Caki2 (cell line): ENCODE data around the gene CASZ1. TPM values are rescaled to one million over a fixed set of nuclear protein-coding genes. Genes with fewer than 3 reads are reported as not detected.

Experiments
- DNase-seq: peaks from one replicate; pipeline ENCODE4 v3.0.0-alpha.2; 2015; ENCODE audit warnings: low read depth
- in situ Hi-C: cut with HindIII; loops from 2 replicates; pipeline ENCODE4 v1.10.0; 2016; ENCODE audit warnings: low sequenced_read_pairs, low pct_unique_long_range_greater_than_20kb, mixed read lengths
- total RNA-seq: library from RNA; depleted of rRNA; stranded (reverse); fragments of >200 nt; shearing (Covaris generic); gene quantifications from 2 replicates; pipeline ENCODE4 v1.2.3, GENCODE V29; 2014; ENCODE audit warnings: low replicate concordance

The CASZ1 gene
- total RNA-seq, 1 experiment from 2014 or later, result 3.7 TPM

- in situ Hi-C loops, result no loop called here
- DNase-seq, result no peak
Observed at GRCh38 chr1:10761503-10762152, 34.8 kb downstream of the CASZ1 start.

DNA sequence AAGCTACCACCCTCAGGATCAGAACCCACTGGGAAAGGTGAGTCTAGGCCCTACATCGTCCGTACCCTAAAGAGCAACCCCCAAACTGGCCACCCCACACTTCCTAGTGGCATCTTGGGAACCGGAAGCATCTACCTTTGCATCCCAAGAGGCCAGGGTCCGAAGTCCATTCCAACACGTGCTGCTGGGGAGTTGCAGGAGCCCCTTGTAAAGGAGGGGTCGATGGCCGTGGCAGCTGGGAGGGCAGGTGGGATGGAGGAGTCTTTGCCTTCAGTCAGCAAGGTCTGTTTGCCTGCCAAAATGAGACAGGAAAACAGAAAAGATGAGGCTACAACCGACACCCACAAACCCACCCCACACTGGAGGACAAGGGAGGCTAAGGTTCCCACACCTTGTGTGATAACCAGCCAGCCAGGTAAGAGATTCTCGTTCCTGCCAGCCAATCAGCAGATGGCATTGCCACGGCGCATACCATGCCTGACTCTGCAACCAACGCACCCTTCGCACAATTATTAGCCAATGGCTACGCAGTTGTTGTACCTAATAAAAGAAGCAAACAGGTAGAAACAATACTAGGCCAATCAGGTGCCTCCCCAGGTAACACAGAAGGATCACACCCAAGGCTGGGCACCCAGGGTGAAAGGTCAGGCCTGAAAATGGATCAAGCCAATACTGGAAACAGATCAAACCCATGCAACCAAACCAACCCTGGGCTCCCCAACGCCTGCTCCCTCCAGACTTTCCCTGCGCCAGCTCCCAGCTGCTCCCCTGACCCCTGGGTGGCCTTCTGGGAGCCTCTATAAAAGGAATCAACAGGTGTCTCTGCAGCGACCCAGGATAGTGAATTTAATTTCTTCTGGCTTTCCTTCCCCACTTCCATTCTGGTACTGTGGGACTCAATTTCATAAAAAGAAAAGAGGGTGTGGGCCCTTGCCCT lies 35.6 kb downstream of the CASZ1 start:
- DNase-seq, result no peak
- in situ Hi-C loops, result no loop called here

DNA sequence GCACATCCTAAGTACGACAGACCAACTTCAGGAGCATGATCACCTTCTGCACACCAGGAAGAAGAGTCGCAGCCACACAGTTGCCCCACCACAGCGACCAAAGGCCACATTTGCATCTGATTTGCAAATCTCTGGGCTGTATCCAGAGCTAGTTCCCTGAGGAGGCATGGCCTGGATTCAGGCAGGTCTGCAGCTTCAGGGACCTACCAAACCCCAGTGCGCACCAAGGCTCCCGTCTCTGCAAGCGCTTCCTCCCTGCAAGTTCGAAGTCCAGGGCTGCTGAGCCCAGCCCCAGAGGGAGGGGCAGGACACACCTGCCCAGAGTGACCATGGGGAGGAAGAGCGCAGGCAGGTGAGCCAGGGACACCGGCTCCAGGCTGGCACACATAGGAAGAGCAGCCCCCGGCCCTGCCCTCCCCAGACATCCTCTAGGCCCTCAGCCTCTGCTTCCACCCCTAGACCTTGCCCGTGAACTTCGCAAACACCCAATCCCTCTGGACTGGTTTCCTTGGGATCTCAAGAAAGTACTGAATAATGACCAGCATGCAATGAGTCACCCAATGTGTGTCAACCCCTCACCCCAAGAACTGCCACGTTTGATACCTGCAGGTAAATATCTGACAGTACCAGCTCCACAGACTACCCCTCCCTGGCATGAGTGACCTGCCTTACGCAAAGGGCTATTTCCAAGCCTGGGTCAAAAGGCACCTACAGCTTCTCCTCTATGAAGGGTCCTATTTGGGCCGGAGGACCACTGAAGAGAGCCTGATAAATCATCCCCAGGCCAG lies 36.8 kb downstream of the CASZ1 start:
- in situ Hi-C loops, result no loop called here

GRCh38 chr1:10756842-10757241 lies 39.6 kb downstream of the CASZ1 start:
- in situ Hi-C loops, result no loop called here

More for the DNA sequence above, 36.8 kb downstream of the CASZ1 start:
- DNase-seq, result no peak

DNA sequence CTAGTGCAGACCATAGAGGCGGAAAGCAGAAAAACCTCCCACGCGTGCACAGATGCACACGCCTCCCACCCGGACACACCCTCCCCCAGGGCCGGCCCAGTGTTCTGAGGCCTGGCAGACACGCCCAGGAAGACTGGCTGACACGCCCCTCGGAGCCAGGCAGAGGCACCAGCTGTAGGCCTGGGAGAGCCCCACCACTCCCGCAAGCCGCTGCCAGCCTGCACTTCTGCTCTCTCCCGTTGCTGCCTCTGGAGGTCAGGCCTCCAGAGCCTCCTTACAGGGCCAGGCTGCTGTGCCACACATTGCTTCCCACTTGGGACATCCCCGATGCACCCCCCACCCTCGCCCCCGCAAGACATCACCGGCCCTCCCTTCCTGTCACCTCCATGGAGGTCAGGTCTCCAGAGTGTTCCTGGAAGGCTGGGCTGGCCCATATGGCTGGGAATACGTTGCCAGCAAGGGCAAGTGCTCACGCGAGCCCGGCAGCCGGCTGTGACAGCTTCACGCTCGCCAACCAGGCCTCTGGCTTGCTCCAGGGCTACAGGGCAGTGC lies 40.4 kb downstream of the CASZ1 start:
- in situ Hi-C loops, result no loop called here
- peak; percentile 65 for DNase-seq

More at GRCh38 chr1:10756842-10757241, 39.6 kb downstream of the CASZ1 start:
- no peak for DNase-seq

DNA sequence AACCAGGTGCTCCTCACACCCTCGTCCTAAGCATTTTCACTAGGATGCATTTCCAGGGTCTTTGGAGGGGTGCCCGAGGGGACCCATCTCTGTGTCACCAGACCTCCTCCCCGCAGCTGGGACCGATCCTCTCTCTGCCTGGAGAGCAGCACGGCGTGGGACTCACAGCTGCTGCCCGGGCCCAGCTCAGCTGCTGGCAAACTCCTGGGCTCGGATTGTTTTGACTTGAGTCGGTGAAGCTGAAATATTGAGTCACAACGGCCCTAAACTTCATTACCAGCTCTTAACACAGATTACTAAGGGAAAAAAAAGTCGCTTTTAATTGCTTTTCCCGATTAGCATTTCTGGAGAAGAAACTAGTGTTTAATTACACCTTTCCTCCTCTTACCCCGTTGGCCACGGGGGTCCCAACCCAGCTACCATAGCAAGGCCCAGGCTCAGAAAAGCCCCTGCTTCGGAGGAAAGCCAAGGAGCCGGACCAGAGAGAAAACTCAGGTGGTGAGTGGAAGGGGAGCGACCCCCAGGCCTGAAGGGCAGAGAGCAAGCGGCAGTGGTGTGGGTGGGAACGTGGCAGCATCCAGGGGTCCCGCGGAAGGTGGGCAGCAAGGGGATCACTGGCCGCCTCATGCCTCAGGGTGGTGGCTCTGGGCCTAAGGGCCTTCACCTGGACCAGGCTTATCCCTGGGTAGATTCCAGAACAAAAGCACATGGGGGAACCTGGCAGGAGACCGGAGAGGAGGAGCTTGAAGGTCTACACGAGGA lies 41.7 kb downstream of the CASZ1 start:
- no peak for DNase-seq

GRCh38 chr1:10753299-10753698 lies 43.1 kb downstream of the CASZ1 start:
- in situ Hi-C loops, result no loop called here
- no peak for DNase-seq

More for the DNA sequence above, 41.7 kb downstream of the CASZ1 start:
- in situ Hi-C loops, result no loop called here

DNA sequence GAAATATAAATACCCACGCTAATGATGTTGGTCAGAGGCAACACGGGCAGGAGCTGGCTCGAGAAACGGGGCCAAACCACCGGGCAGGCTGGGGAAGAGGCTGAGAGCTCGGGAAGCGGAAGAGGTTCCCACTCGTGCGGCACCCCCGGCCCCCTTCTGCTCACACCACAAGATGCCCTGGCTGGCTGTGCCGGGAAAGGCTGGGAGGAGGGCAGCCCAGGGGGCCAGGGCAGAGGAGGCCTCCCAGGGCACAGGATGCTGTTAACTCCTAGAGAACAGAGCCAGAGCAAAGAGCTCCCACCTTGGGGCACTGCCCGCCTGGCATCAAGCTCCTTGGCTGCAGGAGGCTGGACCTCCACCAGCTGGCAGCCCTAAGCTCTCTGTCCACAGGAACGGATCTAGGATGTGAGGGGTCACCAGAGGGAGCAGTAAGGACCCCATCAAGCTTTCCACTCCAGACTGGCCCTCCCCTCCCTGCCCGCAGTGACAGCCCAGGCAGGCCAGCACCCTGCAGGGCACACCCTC lies 44.8 kb downstream of the CASZ1 start:
- in situ Hi-C loops, result no loop called here
- DNase-seq, result no peak

DNA sequence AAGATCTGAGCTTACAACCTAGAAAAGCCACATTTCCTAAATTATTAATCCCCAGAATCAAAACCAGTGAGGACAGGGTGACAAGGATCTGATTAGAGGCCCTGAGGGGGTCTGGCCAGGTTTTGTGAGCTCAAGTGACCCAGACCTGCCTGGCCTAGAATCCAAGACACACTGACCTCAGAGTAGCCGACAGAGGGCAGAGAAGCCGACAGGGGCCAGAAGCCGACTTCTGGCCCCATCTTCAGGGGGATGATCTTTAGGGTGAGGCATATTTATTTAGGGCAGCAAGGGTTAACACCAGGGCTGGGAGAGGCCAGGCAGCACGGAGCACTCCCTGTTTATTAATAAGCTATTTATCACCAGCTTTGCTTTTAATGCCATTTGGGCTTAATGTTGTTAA lies 45.3 kb downstream of the CASZ1 start:
- in situ Hi-C loops, result no loop called here
- no peak for DNase-seq

DNA sequence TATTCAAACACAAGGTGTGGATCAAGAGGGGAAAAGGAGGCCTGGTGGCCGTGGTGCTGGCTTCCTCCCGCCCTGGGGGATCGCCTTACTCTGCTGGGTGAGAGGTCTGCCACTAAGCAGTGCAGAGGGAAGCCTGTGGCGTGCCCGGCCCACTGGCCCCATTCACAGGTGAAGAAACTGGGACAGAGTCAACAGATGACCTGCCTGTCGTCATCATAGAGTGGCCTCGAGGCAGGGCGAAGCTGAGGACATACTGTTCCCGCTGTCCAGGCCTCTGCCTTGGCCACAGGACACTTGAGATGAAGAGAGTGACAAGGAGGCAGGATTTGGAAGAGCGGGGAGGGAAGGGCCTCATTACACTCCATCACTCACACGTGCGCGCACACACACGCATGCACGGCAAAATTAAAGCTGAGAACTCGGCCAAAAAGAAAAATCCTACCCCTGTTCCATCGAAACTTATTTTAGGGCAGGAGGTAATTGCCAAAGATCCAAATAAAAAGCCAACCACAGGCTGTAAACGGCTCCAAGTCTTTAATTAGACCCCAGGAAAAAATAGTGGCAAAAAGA lies 50.5 kb downstream of the CASZ1 start:
- in situ Hi-C loops, result no loop called here

GRCh38 chr1:10745383-10745782 lies 51.1 kb downstream of the CASZ1 start:
- DNase-seq, result no peak
- in situ Hi-C loops, result no loop called here

More for the DNA sequence above, 50.5 kb downstream of the CASZ1 start:
- DNase-seq, result no peak

DNA sequence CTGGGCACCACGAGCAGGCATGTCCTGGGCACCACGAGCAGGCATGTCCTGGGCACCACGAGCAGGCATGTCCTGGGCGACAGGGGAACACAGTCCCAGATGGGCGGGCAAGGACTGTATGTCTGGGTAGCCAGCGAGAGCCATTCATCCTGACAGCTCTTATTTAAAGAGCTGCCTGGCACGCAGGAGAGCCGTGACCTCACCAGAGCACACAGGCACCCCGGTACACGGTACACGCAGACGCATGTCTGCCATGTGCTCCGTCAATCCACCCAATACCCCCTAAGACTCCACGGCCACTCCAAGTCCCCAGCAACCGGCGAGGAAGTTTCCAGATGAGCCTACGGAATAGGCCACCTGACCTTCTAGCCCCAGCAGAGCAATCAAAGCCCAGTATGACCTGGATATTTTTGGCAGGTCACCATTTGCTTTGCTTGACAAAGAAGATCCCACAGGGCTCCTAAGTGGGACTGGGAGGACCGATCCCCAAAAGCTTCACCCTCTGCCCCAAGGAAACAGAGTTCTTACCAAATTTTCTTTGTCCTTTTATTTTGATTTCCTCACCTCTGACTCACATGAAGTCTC lies 51.7 kb downstream of the CASZ1 start:
- no peak for DNase-seq
- in situ Hi-C loops, result no loop called here

- in situ Hi-C loops, result no loop called here
- no peak for DNase-seq
Observed at GRCh38 chr1:10744029-10744428, 52.4 kb downstream of the CASZ1 start.

DNA sequence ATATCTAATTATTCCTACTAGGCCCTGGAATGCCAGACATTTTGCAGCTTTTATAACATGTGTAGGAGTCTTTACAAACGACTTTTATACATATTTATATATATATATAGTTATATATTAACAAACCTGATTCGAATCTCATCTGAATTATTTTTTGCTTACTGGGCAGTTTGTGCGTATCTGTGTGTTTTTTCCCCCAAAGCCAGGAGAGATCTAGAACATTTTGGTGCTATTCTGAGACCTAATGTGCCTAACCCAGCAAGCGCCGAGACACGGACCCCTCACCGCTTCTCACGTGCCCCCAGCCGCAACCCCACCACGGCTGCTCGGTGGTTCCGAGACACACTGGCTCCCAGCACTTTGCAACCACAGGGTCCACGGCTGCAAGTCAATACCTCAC lies 54.8 kb downstream of the CASZ1 start:
- in situ Hi-C loops, result no loop called here
- DNase-seq, result no peak

GRCh38 chr1:10740123-10740522 lies 56.3 kb downstream of the CASZ1 start:
- no peak for DNase-seq
- in situ Hi-C loops, result no loop called here

DNA sequence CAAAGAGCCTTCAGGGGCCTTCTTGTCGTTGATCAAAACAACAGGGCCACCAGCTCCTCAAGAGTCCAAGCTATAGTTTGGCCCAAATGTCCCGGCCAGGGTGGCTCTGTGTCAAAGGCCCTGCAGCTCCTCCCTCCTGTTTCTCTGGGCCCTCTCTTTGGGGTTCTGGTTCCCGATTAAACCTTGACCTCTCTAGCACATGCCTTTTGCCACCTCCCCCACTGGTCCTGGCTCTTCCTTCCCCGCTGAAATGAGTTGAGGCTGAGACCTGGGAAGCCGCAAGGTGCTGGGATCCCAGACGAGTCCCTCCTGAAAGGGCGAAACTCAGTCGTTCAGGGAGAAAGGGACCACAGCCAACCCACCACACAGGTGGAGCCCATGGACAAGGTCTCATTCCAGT lies 56.9 kb downstream of the CASZ1 start:
- DNase-seq, result no peak
- in situ Hi-C loops, result no loop called here
